DMS 273 (cell line): ENCODE results near the gene C2CD4C.
A peak's percentile ranks its signal among the peaks of the same experiment; 100 is the strongest.
"Not testable (repeated sequence)": the region's sequence is repeated elsewhere in the genome, so short reads cannot be mapped to it uniquely, and the experiment has no call there.

Source experiments
- DNase-seq: peaks from one replicate; lab custom pipeline; 2025; ENCODE audit not compliant: unreplicated experiment; lab: John Stamatoyannopoulos, UW

The C2CD4C gene

GRCh38 chr19:383922-384798, 24.8 kb downstream of the C2CD4C start:
- no peak for DNase-seq

GRCh38 chr19:383040-383439, 25.9 kb downstream of the C2CD4C start:
- no peak for DNase-seq

GRCh38 chr19:382578-382977, 26.4 kb downstream of the C2CD4C start:
- peak; percentile 87 for DNase-seq

- peak; percentile 76 for DNase-seq
Observed at GRCh38 chr19:381901-382300, 27.0 kb downstream of the C2CD4C start.

GRCh38 chr19:380618-381219, 28.2 kb downstream of the C2CD4C start:
- DNase-seq: not testable (repeated sequence)

GRCh38 chr19:379796-380195, 29.2 kb downstream of the C2CD4C start:
- no peak for DNase-seq

- no peak for DNase-seq
Observed at GRCh38 chr19:378706-379105, 30.2 kb downstream of the C2CD4C start.

GRCh38 chr19:377801-378581, 31.0 kb downstream of the C2CD4C start:
- DNase-seq: no peak

- DNase-seq: no peak
Observed at GRCh38 chr19:376111-376470, 32.9 kb downstream of the C2CD4C start.

- DNase-seq: no peak
Observed at GRCh38 chr19:375395-376110, 33.4 kb downstream of the C2CD4C start.

- no peak for DNase-seq
Observed at GRCh38 chr19:374886-375235, 34.1 kb downstream of the C2CD4C start.

- DNase-seq: peak; percentile 77
Observed at GRCh38 chr19:374183-374885, 34.6 kb downstream of the C2CD4C start.

GRCh38 chr19:373391-374182, 35.4 kb downstream of the C2CD4C start:
- no peak for DNase-seq

GRCh38 chr19:372306-372890, 36.5 kb downstream of the C2CD4C start:
- DNase-seq: peak; percentile 95

- peak; percentile 68 for DNase-seq
Observed at GRCh38 chr19:371501-372168, 37.3 kb downstream of the C2CD4C start.

GRCh38 chr19:370641-371330, 38.2 kb downstream of the C2CD4C start:
- no peak for DNase-seq

GRCh38 chr19:369876-370275, 39.1 kb downstream of the C2CD4C start:
- no peak for DNase-seq

GRCh38 chr19:369256-369655, 39.7 kb downstream of the C2CD4C start:
- no peak for DNase-seq
